Adrenal gland (tissue), 5 donors: Measurements from ENCODE around the gene SLC20A1.

ENCODE experiments used
- POLR2A ChIP-seq, 2 donors: fragments of 450-650 bp; IDR thresholded peaks; one replicate each; pipeline ENCODE4 v1.6.1; 2017; ENCODE audit warnings: antibody characterized with exemption in 2 of 2, mild to moderate bottlenecking in 2 of 2, moderate library complexity in 1 of 2
- TF ChIP-seq, protein P1 (sequence below), 6 experiments: fragments of 450-650 bp in 4 of 6; fragments of 200-600 bp in 2 of 6; sonication (generic) in 1 of 6; IDR thresholded peaks; 1 replicate in 5 of 6; 2 replicates in 1 of 6; pipeline versions ENCODE4 v1.5.1 to v1.8.0; 2016 to 2021; ENCODE audit warnings: antibody characterized with exemption in 6 of 6, mild to moderate bottlenecking in 2 of 6, moderate library complexity in 1 of 6
- donor health status: DM: no; HTN: no; CAD: no.

DNA sequence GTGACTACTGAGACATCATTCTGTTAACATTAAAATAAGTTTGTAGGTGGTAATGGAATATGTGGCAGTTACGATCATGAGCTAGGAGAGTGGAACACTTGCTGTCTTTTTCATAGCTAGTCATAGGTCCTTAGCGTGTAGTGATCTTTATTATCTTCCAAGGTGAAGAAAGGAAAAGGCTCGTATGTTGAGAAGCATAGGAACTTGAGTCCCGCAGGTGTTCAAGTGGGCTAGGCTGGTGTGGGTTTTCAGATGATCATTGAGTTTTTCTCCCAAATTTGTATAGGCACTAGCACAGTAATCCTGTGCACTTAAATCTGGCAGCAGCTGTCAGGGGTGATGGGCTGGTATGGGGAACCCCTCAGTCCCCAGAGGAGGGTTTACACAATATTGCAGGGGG, 10.9 kb downstream of the SLC20A1 start:
- TF ChIP-seq, protein P1, sequence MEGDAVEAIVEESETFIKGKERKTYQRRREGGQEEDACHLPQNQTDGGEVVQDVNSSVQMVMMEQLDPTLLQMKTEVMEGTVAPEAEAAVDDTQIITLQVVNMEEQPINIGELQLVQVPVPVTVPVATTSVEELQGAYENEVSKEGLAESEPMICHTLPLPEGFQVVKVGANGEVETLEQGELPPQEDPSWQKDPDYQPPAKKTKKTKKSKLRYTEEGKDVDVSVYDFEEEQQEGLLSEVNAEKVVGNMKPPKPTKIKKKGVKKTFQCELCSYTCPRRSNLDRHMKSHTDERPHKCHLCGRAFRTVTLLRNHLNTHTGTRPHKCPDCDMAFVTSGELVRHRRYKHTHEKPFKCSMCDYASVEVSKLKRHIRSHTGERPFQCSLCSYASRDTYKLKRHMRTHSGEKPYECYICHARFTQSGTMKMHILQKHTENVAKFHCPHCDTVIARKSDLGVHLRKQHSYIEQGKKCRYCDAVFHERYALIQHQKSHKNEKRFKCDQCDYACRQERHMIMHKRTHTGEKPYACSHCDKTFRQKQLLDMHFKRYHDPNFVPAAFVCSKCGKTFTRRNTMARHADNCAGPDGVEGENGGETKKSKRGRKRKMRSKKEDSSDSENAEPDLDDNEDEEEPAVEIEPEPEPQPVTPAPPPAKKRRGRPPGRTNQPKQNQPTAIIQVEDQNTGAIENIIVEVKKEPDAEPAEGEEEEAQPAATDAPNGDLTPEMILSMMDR (IDR thresholded peaks at IDR 0.05): no peak
- TF ChIP-seq POLR2A (IDR thresholded peaks at IDR 0.05): no peak
